GM23248 (cell line): ENCODE data around the gene KRT82.

Source experiments
- EZH2 ChIP-seq: fragments of 200-600 bp; sonication (generic); IDR thresholded peaks from 2 replicates; pipeline ENCODE4 v1.6.1; 2018; ENCODE audit warnings: antibody characterized with exemption, mild to moderate bottlenecking; ENCODE audit not compliant: insufficient read depth, poor library complexity, severe bottlenecking
- EZH2phosphoT487 ChIP-seq: fragments of 200-600 bp; sonication (generic); IDR thresholded peaks from 2 replicates; pipeline ENCODE4 v1.6.1; 2018; ENCODE audit warnings: antibody characterized with exemption, moderate library complexity, mild to moderate bottlenecking, low read depth; ENCODE audit not compliant: insufficient read depth

DNA sequence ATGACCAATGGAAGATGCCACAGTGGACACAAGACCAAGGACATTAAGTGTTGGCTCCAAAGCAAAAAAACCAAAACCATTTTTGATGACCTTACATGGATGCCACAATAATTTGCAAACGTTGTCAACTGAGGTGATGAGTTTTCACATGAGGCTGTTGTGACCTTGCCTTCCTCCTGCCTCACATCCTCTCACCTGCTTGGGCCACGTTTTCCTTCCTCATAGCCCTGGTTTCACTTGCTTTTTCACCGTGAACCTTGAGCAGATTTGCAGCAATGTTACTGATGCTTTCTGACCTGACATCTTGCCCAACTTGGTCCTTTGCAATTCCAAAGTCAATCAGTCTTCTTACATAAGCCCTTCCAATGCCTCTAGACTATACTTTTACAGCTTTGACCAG, 42.1 kb upstream of the KRT82 start:
- TF ChIP-seq EZH2 (no peak), EZH2phosphoT487 (no peak)
